ENCODE results near the gene SULT2B1. TPM values are rescaled to one million over a fixed set of nuclear protein-coding genes. Genes with fewer than 3 reads are reported as not detected.

SULT2B1 gene
- total RNA-seq, 1 donor from 2014 or later: 0.82 TPM

DNA sequence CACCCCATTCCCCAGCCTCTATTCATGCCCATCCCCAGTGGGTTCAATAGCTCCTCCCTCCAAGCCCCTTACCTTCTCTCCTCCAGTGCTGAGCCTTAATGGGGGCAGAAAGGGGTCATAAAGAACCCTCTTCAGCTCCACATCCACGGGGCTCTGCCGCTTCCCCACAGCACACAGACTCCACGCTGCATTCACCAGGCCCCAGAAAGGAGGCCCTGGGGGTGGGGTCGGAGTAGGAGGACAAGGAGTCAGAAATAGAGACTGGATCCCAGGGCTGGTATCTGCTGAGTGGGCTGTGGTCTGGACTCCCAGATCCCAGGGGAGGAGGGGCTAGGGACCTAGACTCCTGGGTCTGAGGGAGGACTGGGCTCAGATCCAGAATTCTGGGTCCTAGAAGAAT is 92.4 kb downstream of the SULT2B1 start:
- FAIRE-seq (no peak), DNase-seq (ENCODE audit: low spot score in 2 of 2) (no peak)

DNA sequence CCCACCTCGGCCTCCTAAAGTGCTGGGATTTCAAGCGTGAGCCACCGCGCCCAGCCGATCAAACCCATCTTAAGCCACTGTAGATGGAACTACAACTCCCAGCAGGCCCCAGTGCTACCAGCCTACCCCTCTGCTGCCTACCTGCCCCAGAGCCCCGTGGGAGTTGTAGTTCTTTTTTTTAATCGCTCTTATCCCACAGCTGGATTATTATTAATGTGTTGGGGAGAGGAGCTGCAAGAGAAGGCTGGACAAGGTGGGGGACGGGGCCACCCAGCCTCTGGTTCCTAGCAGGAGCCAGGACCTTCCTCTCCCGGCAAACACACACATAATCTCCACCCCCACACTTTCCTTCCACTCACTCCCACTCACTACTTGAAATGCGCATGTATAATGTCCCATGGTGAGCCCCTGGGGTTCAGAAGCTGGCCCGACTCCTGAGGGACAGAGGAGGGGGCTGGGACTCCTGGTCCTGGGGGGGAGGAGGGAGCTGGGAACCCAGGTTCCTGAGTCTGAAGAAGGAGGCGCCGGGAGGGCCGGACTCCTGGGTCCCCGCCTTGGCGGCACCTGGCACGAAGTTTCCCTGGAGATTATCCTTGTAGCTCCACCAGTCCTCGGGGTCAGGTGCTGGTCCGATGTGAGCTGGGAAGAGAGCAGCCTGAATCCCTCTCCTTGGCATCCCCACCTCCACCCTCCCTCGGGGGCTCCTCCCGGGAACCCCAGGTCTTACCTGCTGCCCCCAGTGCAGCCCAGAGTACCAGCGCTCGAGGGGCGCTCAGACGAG is 93.1 kb downstream of the SULT2B1 start:
- peak; percentile 70 to 80 for DNase-seq (ENCODE audit: low spot score in 2 of 2)
- no peak for FAIRE-seq

DNA sequence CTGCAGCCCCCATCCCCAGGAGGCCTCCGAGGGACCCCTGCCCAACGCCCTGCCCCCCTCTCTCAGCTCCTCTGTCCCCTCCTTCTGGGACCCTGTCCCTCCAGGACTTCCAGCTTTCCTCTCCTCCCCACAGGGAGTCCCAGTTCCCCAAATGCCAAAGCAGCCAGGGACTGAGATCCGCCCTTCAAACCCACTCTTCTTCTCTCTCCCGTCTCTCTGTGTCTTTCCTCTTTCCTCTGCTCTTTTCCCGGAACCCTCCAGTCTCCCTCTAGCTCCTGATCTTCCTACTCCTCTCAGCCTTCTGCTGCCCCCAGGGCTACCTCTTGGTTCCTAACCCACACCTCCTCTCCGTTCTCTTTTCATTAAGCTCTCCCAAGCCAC is 93.6 kb downstream of the SULT2B1 start:
- DNase-seq (ENCODE audit: low spot score in 2 of 2) (peak in 1 of 2 donors; percentile 44), FAIRE-seq (no peak)

DNA sequence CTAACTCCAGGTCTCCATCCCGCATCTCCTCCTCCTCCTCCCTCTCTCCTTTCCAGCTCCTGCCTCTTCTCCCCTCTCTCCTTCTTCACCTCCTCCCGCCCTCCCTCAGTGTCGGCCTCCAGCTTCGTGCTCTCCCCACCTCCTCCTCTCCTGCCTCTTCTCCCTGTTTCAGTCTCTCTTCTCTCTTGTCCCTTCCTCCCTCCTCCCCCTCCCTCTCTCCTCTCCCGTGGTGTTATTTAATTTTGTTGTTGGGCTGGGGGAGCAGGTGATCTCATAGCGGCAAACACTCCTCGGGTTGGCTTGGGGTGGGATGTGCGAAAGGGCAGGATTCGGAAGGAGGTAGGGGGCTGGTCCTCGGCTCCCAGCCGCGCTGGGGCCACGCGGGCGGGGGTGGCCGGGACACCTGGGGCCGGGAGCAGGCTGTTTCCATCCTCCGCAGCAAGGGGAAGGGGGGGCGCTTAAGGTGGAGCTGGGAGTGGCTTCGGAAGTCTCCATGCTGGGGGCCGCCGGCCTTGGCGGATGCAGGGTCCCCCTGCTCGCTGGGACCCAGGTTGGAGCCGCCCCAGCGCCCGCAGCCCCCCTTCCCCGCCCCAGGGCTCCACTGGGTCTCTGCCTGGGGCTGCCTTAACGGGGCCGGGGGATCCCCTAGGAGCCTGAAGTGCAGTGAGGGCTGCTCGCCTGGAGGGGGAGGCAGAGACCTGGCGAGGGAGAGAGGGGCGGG is 94.2 kb downstream of the SULT2B1 start, which contains the start of gene CA11:
Gene CA11 (minus strand): TSS at position 187 of the 721 bp plus-strand sequence. CDS start 555 bp downstream, outside the sequence.
- DNase-seq (ENCODE audit: low spot score in 2 of 2) (peak; percentile 83 to 91), FAIRE-seq (no peak)

DNA sequence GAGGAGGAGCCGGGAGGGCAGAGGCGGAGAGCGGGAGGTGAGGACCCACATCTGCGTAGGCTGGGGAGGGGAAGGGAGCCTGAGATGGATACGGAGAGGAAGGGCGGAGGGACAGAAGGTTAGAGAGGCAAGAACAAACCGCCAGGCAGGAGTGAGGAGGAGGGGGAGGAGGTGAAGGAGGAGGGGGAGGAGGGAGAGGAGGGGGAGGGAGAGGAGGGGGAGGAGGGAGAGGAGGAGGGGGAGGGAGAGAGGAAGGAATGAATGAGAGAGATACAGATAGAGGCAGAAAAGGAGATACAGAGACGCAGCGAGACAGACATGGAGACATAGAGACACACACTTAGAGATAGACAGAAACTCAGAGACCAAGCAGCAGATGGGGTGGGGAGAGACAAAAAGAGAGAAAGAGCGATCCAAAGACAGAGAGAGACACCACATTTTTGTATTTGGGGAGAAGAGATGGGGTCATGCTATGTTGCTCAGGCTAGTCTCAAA is 94.8 kb downstream of the SULT2B1 start:
- FAIRE-seq: no peak
- DNase-seq (ENCODE audit: low spot score in 2 of 2): peak in 1 of 2 donors; percentile 24

DNA sequence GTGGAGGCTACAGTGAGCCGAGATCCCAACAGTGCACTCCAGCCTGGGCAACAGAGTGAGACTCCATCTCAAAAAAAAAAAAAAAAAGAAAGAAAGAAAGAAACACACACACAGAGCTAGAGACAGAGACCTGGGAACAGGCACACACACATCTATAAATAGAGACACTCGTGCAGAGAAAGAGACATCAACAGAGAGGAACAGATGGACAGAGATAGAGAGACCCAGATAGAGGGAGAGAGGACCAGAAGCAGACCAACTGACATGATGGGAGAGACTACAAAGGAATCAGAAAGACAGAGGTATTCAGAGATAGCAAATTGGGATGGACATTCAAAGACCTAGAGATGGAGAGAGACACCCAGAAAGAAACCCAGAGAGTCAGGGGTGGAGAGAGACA is 96.2 kb downstream of the SULT2B1 start:
- no peak for FAIRE-seq

More for the DNA sequence above, 96.2 kb downstream of the SULT2B1 start:
- DNase-seq (ENCODE audit: low spot score in 2 of 2): no peak

Other genes starting within 250 kb of the SULT2B1 start
- gene EMP3, start 226.6 kb upstream of the SULT2B1 start, total RNA-seq: 3.7 TPM
- gene TMEM143, start 188.2 kb upstream of the SULT2B1 start, total RNA-seq: 3.7 TPM
- not detected for gene SYNGR4, start 187.8 kb upstream of the SULT2B1 start, total RNA-seq
- 21.6 TPM for gene KDELR1, start 160.6 kb upstream of the SULT2B1 start, total RNA-seq
- gene GRIN2D, start 158.5 kb upstream of the SULT2B1 start, total RNA-seq: 2.9 TPM
- gene GRWD1, start 106.2 kb upstream of the SULT2B1 start, total RNA-seq: 6.9 TPM
- gene KCNJ14, start 96.6 kb upstream of the SULT2B1 start, total RNA-seq: 0.82 TPM
- 78.3 TPM for gene CYTH2, start 82.8 kb upstream of the SULT2B1 start, total RNA-seq
- gene LMTK3, start 40.3 kb upstream of the SULT2B1 start, total RNA-seq: 10.6 TPM
- gene SPACA4, start 54.6 kb downstream of the SULT2B1 start, total RNA-seq: not detected
- gene FAM83E, start 62.9 kb downstream of the SULT2B1 start, total RNA-seq: 0.41 TPM
- 1,742 TPM for gene RPL18, start 67.0 kb downstream of the SULT2B1 start, total RNA-seq
- gene SPHK2, start 67.3 kb downstream of the SULT2B1 start, total RNA-seq: 6.9 TPM
- 4.9 TPM for gene DBP, start 85.2 kb downstream of the SULT2B1 start, total RNA-seq
- gene CA11, start 94.0 kb downstream of the SULT2B1 start, total RNA-seq: 12.6 TPM
- not detected for gene NTN5, start 120.8 kb downstream of the SULT2B1 start, total RNA-seq
- under 0.01 TPM for gene FUT2, start 143.8 kb downstream of the SULT2B1 start, total RNA-seq
- gene MAMSTR, start 167.6 kb downstream of the SULT2B1 start, total RNA-seq: 0.41 TPM
- 2.9 TPM for gene RASIP1, start 188.4 kb downstream of the SULT2B1 start, total RNA-seq
- gene IZUMO1, start 194.7 kb downstream of the SULT2B1 start, total RNA-seq: not detected
- 0.82 TPM for gene FUT1, start 200.5 kb downstream of the SULT2B1 start, total RNA-seq
- not detected for gene FGF21, start 203.4 kb downstream of the SULT2B1 start, total RNA-seq